GM12864 (cell line): ENCODE results near the gene ACCS.

Experiments
- DNase-seq: peaks from one replicate; pipeline ENCODE4 v3.0.0-alpha.2; 2011; ENCODE audit warnings: low read depth
- H3K4me3 ChIP-seq: 2 replicates; pipeline ENCODE4 v1.5.1; 2011; ENCODE audit warnings: mild to moderate bottlenecking, low read depth, low read length, control low read depth
- TF ChIP-seq, protein P1 (sequence below): IDR thresholded peaks from 2 replicates; pipeline ENCODE4 v1.5.1; 2011; ENCODE audit warnings: low read depth, mild to moderate bottlenecking, moderate library complexity, low read length, control low read depth, inconsistent platforms; ENCODE audit errors: missing control alignments

ACCS gene

DNA sequence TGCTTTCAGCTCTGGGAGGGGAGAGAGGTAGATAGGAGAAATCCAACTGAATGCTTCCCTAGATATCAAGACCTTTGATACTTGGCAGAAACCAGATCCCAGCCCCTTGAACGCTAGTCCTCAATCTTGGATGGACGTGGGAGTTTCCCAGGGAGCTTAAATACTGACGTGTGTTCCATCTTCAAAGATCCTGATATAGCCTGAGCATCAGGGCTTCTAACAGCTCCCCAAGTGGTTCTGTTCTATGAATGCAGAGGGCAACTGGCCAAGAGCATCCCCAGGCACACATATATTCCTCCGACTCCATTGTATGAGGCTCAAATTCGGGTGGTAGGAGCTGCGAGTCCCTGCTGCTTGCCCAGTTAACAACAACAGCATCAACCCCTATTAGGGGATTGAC is 8.7 kb upstream of the ACCS start:
- no peak for DNase-seq
- no peak overlapping the region for H3K4me3 ChIP-seq
- TF ChIP-seq, protein P1, sequence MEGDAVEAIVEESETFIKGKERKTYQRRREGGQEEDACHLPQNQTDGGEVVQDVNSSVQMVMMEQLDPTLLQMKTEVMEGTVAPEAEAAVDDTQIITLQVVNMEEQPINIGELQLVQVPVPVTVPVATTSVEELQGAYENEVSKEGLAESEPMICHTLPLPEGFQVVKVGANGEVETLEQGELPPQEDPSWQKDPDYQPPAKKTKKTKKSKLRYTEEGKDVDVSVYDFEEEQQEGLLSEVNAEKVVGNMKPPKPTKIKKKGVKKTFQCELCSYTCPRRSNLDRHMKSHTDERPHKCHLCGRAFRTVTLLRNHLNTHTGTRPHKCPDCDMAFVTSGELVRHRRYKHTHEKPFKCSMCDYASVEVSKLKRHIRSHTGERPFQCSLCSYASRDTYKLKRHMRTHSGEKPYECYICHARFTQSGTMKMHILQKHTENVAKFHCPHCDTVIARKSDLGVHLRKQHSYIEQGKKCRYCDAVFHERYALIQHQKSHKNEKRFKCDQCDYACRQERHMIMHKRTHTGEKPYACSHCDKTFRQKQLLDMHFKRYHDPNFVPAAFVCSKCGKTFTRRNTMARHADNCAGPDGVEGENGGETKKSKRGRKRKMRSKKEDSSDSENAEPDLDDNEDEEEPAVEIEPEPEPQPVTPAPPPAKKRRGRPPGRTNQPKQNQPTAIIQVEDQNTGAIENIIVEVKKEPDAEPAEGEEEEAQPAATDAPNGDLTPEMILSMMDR, result no peak

DNA sequence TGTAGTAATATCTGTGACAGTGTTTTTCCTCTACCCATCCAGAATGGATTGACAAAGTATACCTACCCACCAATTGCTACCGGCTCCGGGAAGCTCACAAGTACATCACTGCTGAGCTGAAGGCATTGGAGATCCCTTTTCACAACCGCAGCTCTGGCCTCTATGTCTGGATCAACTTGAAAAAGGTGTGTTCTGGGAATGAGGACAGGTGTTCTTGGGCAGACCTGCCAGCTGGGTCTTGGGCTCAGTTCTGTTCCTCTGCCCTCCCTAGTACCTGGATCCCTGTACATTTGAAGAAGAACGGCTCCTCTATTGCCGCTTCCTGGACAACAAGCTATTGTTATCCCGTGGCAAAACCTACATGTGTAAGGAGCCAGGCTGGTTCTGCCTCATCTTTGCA is 7.8 kb upstream of the ACCS start:
- H3K4me3 ChIP-seq, result no peak overlapping the region
- no peak for DNase-seq
- TF ChIP-seq, protein P1, result no peak

DNA sequence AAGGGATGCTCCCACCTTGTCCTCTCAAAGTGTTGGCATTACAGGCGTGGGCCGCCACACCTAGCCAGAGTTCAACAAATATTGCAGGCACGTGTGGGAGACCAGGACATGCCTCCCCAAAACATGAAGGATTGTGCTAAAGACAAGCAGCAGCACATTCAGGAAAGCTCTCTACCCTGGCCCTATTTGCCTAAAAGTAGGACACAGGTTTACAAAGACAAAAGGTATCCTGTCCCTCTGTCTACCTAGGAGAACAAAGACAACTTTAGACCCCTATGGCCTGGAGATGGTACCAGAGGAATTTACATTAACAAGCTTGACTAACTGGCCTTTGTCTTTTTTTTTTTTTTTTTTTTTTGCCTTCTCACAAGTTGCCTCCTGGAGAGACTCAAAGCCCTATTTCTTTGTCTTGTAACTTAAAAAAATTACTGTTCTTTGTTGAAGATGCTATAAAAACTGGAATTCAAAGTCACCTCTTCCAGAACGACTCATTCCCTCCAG is 859 bp upstream of the ACCS start:
- DNase-seq, result no peak
- no peak overlapping the region; the same call in 1 of the 2 replicates for H3K4me3 ChIP-seq
- TF ChIP-seq, protein P1, result no peak

DNA sequence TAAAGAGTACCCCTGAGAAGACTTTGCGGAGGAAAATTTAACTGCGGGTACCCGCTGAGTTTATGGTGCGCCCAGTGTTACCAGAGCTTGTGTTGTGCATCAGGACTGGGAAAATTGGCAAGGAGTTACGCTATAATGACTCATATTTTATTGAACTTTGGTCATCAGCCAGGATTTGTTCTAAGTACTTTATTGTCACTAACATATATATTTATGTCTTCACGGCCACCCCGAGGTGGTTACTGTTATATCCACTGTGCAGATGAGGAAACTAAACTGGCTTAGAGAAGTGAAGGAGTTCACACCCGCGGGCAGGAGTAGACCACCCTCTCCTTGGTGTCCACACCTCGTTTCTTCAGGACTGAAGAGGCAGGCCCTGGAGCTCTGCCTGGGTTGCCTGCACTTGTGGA is 667 bp downstream of the ACCS start:
- DNase-seq, result no peak
- TF ChIP-seq, protein P1, result no peak
- H3K4me3 ChIP-seq, result peak overlapping the region; percentile 78

DNA sequence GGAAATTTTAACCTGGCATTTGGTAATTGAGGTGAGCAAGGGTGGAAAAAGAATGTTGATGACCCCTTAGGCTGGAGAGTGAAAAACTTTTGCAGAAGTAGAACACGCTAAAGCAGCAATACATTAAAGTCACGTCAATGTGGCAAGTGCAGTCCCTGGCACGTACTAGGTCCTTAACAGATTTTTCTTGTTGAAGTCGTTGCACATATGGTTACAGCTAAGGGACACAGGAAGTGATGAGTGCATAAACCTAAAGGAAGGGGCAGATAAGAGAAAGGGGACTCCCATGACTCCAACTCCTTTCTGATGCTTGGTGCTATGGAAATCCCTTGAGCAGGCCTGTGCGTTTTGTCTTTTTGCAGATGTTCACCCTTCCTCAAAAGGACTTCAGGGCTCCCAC is 1.2 kb downstream of the ACCS start:
- TF ChIP-seq, protein P1, result no peak
- H3K4me3 ChIP-seq, result no peak overlapping the region
- no peak for DNase-seq

DNA sequence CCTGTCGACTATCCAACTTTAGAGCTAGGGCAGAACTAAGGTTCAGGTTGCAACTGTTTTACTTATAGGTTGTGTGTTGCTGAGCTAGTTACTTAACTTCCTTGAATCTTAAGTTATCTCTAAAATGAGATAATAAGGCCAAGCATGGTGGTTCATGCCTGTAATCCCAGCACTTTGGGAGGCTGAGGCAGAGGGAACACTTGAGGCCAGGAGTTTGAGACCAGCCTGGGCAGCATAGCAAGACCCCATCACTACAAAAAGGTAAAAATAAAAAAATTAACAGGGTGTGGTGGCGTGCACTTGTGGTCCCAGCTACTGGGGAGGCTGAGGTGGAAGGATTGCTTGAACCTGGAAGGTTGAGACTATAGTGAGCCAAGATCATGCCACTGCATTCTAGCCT is 2.1 kb downstream of the ACCS start:
- H3K4me3 ChIP-seq, result no peak overlapping the region
- TF ChIP-seq, protein P1, result no peak
- DNase-seq, result no peak

DNA sequence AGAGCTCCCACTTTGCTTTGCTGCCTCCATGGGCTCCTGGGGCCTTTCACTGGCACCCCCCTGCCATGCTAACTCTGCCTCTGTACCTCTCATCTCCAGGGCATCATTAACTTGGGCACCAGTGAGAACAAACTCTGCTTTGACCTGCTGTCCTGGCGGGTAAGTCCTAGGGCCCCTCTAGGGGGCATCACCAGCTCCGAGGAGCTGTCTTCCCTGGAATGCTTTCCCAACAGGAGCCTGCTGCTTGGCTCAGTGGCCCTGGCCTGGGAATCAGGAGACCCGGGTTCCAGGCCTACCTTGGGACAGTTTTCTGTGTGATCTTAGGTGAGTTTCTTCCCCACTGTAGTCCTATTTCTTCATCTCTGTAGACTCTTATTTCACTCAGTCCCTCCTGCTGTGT is 5.1 kb downstream of the ACCS start:
- TF ChIP-seq, protein P1, result no peak
- no peak overlapping the region for H3K4me3 ChIP-seq
- DNase-seq, result no peak
